Glomerular endothelial cell (primary cell): ENCODE measurements around the gene C10orf105. TPM values are rescaled to one million over a fixed set of nuclear protein-coding genes. Genes with fewer than 3 reads are reported as not detected.

Source experiments
- DNase-seq: peaks from one replicate; pipeline ENCODE4 v3.0.0-alpha.2; 2011; ENCODE audit warnings: low read depth, low spot score; ENCODE audit errors: extremely low read depth
- total RNA-seq: library from RNA; depleted of rRNA; stranded (reverse); fragments of >200 nt; gene quantifications from 2 replicates; pipeline ENCODE4 v1.2.3, GENCODE V29; 2015

The C10orf105 gene
- total RNA-seq, 1 donor from 2014 or later = not detected

- no peak for DNase-seq
Observed at GRCh38 chr10:71739358-71739900, 19.9 kb upstream of the C10orf105 start.

GRCh38 chr10:71737834-71738197 is 18.2 kb upstream of the C10orf105 start:
- no peak for DNase-seq

GRCh38 chr10:71737001-71737833 is 17.6 kb upstream of the C10orf105 start:
- DNase-seq = no peak

GRCh38 chr10:71736570-71736952 is 17.0 kb upstream of the C10orf105 start:
- DNase-seq = no peak

GRCh38 chr10:71735709-71736569 is 16.4 kb upstream of the C10orf105 start:
- DNase-seq = no peak

- no peak for DNase-seq
Observed at GRCh38 chr10:71734797-71735196, 15.2 kb upstream of the C10orf105 start.

- no peak for DNase-seq
Observed at GRCh38 chr10:71731791-71732190, 12.2 kb upstream of the C10orf105 start.

GRCh38 chr10:71729161-71729636 is 9.6 kb upstream of the C10orf105 start:
- no peak for DNase-seq

- DNase-seq = no peak
Observed at GRCh38 chr10:71727738-71728737, 8.5 kb upstream of the C10orf105 start.

- DNase-seq = no peak
Observed at GRCh38 chr10:71727105-71727737, 7.6 kb upstream of the C10orf105 start.

- DNase-seq = no peak
Observed at GRCh38 chr10:71726580-71727104, 7.1 kb upstream of the C10orf105 start.

GRCh38 chr10:71725998-71726579 is 6.5 kb upstream of the C10orf105 start:
- DNase-seq = no peak

GRCh38 chr10:71725249-71725648 is 5.7 kb upstream of the C10orf105 start:
- no peak for DNase-seq

GRCh38 chr10:71724539-71724938 is 5.0 kb upstream of the C10orf105 start:
- DNase-seq = no peak

GRCh38 chr10:71723311-71723710 is 3.7 kb upstream of the C10orf105 start:
- DNase-seq = no peak

- no peak for DNase-seq
Observed at GRCh38 chr10:71722849-71723248, 3.3 kb upstream of the C10orf105 start.

GRCh38 chr10:71721313-71721712 is 1.7 kb upstream of the C10orf105 start:
- no peak for DNase-seq

GRCh38 chr10:71720288-71720687 is 710 bp upstream of the C10orf105 start:
- no peak for DNase-seq

- DNase-seq = no peak
Observed at GRCh38 chr10:71719042-71719441, 536 bp downstream of the C10orf105 start.
